ENCODE data around the gene DNER.
"Not testable (repeated sequence)": the region's sequence is repeated elsewhere in the genome, so short reads cannot be mapped to it uniquely, and the experiment has no call there.

The DNER gene

GRCh38 chr2:229719926-229720647 lies 5.7 kb upstream of the DNER start:
- no peak for DNase-seq
- intact Hi-C loops (cut with DNase I), result no loop called here

- DNase-seq, result no peak
- intact Hi-C loops (cut with DNase I), result no loop called here
These were observed 3.7 kb upstream of the DNER start for GRCh38 chr2:229718057-229718456.

DNA sequence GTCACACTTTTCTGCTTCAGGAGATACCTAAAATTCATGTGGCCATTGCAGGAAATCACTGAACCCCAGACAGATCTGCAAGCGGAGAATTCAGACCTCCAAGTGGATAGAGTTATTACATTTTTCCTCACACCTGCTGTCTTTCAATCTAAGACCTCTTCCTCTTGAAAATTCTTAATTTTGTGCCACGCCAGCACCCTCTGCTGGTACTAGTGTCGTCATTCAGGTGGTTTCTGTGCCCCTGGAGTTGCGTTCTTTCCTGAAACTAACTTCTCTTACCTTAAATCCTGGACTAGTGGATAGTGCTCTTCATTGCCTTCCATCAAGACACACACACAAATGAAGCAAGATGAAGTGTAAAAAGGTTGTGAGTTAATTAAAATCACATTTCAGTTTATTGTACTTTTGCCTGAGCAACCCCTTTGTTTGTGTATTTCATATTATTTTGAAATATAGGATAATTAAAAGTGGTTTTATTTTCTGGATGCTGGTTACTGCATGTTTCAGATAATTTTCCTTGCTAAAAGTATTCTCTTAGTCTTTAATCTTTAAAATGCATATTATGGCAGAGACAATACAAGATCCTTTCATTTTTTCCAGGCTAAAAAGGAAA lies 1.6 kb upstream of the DNER start:
- DNase-seq, result peak; percentile 21 to 86 (median 68)
- intact Hi-C loops (cut with DNase I), result no loop called here

GRCh38 chr2:229714736-229715541 lies 584 bp upstream of the DNER start:
- intact Hi-C loops (cut with DNase I), result loop anchor here (5.0 kb wide), 2 partner anchors 128 to 273 kb away; no protein-coding TSS in a partner anchor
- DNase-seq, result peak; percentile 23 to 88 (median 68)

- DNase-seq, result peak; percentile 50 to 90 (median 75)
- intact Hi-C loops (cut with DNase I), result loop anchor here (5.0 kb wide), 2 partner anchors 126 to 271 kb away; no protein-coding TSS in a partner anchor
These were observed 830 bp downstream of the DNER start for GRCh38 chr2:229713371-229714079.

DNA sequence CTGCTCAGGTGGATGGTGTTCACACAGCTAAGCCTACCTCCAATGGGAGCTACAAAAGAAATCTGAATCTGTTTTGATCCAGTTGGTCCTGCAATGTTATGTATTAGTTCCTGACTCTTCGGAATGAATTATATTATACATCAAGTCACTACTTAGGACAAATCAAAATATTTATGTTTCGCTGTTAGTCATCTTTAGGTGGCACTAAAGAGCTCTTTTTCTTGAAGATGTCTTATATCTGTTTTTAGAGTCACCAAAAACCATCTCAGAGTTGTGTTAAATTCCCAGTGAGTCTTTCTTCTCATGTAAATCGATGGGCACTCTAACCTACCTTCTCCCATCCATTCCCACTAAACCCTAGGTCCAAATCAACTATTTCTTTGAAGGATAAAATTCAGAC lies 2.2 kb downstream of the DNER start:
- intact Hi-C loops (cut with DNase I), result loop anchor here (5.0 kb wide), 2 partner anchors 125 to 270 kb away; no protein-coding TSS in a partner anchor

DNA sequence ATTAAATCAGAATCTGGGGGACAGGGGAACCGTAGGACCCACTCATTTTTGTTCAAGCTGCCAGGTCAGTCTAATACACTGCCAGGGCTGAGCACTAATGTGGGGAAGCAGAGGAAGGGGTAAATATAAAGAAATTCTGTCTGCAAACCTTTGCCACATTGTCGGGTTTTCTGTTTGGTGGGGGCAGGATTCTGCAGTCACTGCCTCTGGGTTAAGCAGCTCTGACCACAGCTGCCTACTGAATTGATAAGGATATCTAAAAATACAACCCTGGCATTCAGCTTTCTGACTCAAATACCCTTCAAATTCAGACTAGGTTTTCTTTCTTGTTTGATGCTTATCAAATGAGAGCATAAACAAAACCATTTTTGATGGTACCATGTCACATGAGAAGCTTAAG lies 6.0 kb downstream of the DNER start:
- DNase-seq, result no peak
- intact Hi-C loops (cut with DNase I), result no loop called here

More for the DNA sequence above, 2.2 kb downstream of the DNER start:
- DNase-seq, result no peak

- DNase-seq, result peak in 1 of 42 donors; percentile 22
- intact Hi-C loops (cut with DNase I), result no loop called here
These were observed 10.3 kb downstream of the DNER start for GRCh38 chr2:229703909-229704630.

GRCh38 chr2:229701716-229702115 lies 12.6 kb downstream of the DNER start:
- no peak for DNase-seq
- intact Hi-C loops (cut with DNase I), result no loop called here

GRCh38 chr2:229701062-229701461 lies 13.3 kb downstream of the DNER start:
- intact Hi-C loops (cut with DNase I), result no loop called here
- DNase-seq, result no peak

- no peak for DNase-seq
- intact Hi-C loops (cut with DNase I), result no loop called here
These were observed 18.4 kb downstream of the DNER start for GRCh38 chr2:229695961-229696360.

GRCh38 chr2:229693845-229694244 lies 20.5 kb downstream of the DNER start:
- DNase-seq; intact Hi-C loops (cut with DNase I): not testable (repeated sequence)

GRCh38 chr2:229691631-229692030 lies 22.7 kb downstream of the DNER start:
- intact Hi-C loops (cut with DNase I), result no loop called here
- no peak for DNase-seq

GRCh38 chr2:229689307-229689839 lies 25.0 kb downstream of the DNER start:
- intact Hi-C loops (cut with DNase I), result no loop called here
- no peak for DNase-seq

DNA sequence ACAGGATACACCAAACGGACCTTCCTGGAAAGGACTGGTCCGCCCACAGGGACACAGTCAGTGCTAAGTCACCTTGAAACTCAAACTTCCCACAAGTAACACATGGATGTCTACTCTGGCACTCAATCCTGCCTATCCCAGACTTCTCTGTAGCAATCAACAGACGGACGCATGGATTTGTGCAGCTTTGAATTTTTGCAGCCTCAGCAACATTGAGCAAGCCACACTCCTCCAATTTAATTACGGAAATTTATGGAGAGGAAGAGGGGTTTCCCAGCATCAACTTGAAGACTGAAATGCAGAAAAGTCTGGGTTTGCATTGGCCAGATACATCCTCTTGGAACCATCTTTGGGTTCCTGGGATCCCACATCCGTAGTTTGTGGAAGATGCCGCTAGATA lies 26.2 kb downstream of the DNER start:
- no peak for DNase-seq
- intact Hi-C loops (cut with DNase I), result no loop called here

DNA sequence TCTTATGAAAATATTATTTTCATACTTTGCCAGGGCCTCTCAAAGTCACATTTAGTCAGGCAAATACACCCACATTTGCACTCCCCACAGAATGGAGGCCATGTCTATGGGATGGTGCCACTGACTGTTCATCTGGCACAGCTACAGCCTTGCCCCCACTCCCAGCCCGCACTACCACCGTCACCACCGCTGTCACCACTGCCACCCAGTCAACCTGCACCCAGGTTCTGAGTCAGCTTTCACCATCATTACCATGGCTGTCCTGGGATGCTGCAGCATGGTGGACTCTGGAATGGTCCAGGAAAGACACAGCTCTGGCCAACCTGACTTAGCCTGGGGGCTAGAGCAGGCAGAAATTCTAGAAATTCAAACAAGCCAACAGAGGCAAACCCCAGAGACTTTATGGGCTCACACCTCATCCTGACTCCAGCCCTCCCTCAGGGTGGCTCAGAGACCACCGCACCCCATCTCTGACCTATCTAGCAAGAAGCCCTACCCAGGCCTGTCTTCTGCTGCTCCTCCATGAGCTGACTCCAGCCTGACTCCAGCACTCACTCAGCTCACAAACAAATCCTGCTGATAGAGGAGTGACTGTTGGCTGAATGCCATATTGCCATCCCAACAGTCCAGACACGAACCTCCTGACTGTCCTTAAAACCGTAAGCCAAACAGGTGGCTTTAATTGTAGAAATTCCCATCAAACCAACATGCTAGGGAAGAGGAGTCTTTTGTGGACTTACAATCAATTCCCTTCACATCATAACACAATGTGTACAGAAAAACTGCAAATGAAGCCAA lies 28.0 kb downstream of the DNER start:
- no peak for DNase-seq
- intact Hi-C loops (cut with DNase I), result no loop called here

- intact Hi-C loops (cut with DNase I), result no loop called here
- no peak for DNase-seq
These were observed 29.3 kb downstream of the DNER start for GRCh38 chr2:229684942-229685562.
